OCI-LY1 (cell line): Measurements from ENCODE around the gene DGKD.

ENCODE experiments used
- H2AFZ ChIP-seq: fragments of 200-600 bp; sonication (generic), shearing (Covaris generic); 2 replicates; pipeline ENCODE4 v1.6.0; 2014; ENCODE audit warnings: antibody characterized with exemption, mild to moderate bottlenecking, low read length
- H3F3A ChIP-seq: fragments of 200-600 bp; sonication (generic), shearing (Covaris generic); 2 replicates; pipeline ENCODE4 v1.6.0; 2014; ENCODE audit warnings: mild to moderate bottlenecking, antibody characterized with exemption, low read length, moderate library complexity; ENCODE audit not compliant: insufficient read depth
- H3K27ac ChIP-seq: fragments of 200-600 bp; sonication (generic); 2 replicates; pipeline ENCODE4 v1.5.1; 2014; ENCODE audit warnings: low read length, mixed run types, mild to moderate bottlenecking, low read depth; ENCODE audit not compliant: poor library complexity, severe bottlenecking
- H3K27me3 ChIP-seq: fragments of 200-600 bp; sonication (generic); 2 replicates; pipeline ENCODE4 v1.6.0; 2014; ENCODE audit warnings: antibody characterized with exemption, mild to moderate bottlenecking, low read length, moderate library complexity; ENCODE audit not compliant: insufficient read depth
- H3K36me3 ChIP-seq: fragments of 200-600 bp; sonication (generic); 2 replicates; pipeline ENCODE4 v1.6.1; 2014; ENCODE audit warnings: mild to moderate bottlenecking, antibody characterized with exemption, low read length, moderate library complexity, mixed read lengths; ENCODE audit not compliant: insufficient read depth
- H3K4me1 ChIP-seq: fragments of 200-600 bp; sonication (generic); 2 replicates; pipeline ENCODE4 v1.5.1; 2014; ENCODE audit warnings: mild to moderate bottlenecking, low read length, moderate library complexity; ENCODE audit not compliant: insufficient read depth, severe bottlenecking
- H3K4me2 ChIP-seq: fragments of 200-600 bp; sonication (generic), shearing (Covaris generic); 2 replicates; pipeline ENCODE4 v1.6.1; 2014; ENCODE audit warnings: low read length
- H3K4me3 ChIP-seq: fragments of 200-600 bp; sonication (generic); 2 replicates; pipeline ENCODE4 v1.5.1; 2014; ENCODE audit warnings: low read length, low read depth, mild to moderate bottlenecking, mixed read lengths; ENCODE audit not compliant: poor library complexity, severe bottlenecking
- H3K79me2 ChIP-seq: fragments of 200-600 bp; shearing (Covaris generic); 2 replicates; pipeline ENCODE4 v1.6.1; 2016; ENCODE audit warnings: mixed run types, low read length, mixed read lengths; ENCODE audit not compliant: insufficient read depth
- H3K9ac ChIP-seq: fragments of 200-600 bp; sonication (generic), shearing (Covaris generic); 2 replicates; pipeline ENCODE4 v1.6.1; 2014; ENCODE audit warnings: mild to moderate bottlenecking, low read length, mixed read lengths
- H3K9me2 ChIP-seq: fragments of 200-600 bp; sonication (generic), shearing (Covaris generic); 2 replicates; pipeline ENCODE4 v1.6.1; 2014; ENCODE audit warnings: low read depth, mild to moderate bottlenecking, low read length, mixed read lengths
- H3K9me3 ChIP-seq: fragments of 200-600 bp; shearing (Covaris generic); 2 replicates; pipeline ENCODE4 v1.6.1; 2014; ENCODE audit warnings: low read length, mixed read lengths
- H4K20me1 ChIP-seq: fragments of 200-600 bp; sonication (generic), shearing (Covaris generic); 2 replicates; pipeline ENCODE4 v1.6.0; 2016; ENCODE audit warnings: mild to moderate bottlenecking, low read length; ENCODE audit not compliant: insufficient read depth
- EZH2 ChIP-seq: fragments of 200-600 bp; sonication (generic), shearing (Covaris generic); IDR thresholded peaks from 2 replicates; pipeline ENCODE4 v1.8.0; 2017; ENCODE audit warnings: borderline replicate concordance, mixed run types, mild to moderate bottlenecking, antibody characterized with exemption, low read length, moderate library complexity, mixed read lengths
- TF ChIP-seq, protein P1 (sequence below): fragments of 200-600 bp; sonication (generic), shearing (Covaris generic); IDR thresholded peaks from 2 replicates; pipeline ENCODE4 v1.5.1; 2017; ENCODE audit warnings: mild to moderate bottlenecking, antibody characterized with exemption, low read length, moderate library complexity, mixed read lengths

Gene DGKD

GRCh38 chr2:233468047-233468740 lies 113.9 kb downstream of the DGKD start:
- no peak overlapping the region for H2AFZ ChIP-seq
- no peaks in the 10 kb centered on the region for H3K27me3 ChIP-seq
- H3K36me3 ChIP-seq, result 0 out of 2 replicates have a peak, but pooled peaks cover under 1% of the 10 kb centered on the region
- H4K20me1 ChIP-seq, result no peaks in the 10 kb centered on the region
- no peaks in the 10 kb centered on the region for H3K9me3 ChIP-seq
- H3K9me2 ChIP-seq, result no peaks in the 10 kb centered on the region
- no peak overlapping the region for H3K4me2 ChIP-seq
- TF ChIP-seq, protein P1, sequence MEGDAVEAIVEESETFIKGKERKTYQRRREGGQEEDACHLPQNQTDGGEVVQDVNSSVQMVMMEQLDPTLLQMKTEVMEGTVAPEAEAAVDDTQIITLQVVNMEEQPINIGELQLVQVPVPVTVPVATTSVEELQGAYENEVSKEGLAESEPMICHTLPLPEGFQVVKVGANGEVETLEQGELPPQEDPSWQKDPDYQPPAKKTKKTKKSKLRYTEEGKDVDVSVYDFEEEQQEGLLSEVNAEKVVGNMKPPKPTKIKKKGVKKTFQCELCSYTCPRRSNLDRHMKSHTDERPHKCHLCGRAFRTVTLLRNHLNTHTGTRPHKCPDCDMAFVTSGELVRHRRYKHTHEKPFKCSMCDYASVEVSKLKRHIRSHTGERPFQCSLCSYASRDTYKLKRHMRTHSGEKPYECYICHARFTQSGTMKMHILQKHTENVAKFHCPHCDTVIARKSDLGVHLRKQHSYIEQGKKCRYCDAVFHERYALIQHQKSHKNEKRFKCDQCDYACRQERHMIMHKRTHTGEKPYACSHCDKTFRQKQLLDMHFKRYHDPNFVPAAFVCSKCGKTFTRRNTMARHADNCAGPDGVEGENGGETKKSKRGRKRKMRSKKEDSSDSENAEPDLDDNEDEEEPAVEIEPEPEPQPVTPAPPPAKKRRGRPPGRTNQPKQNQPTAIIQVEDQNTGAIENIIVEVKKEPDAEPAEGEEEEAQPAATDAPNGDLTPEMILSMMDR, result no peak
- TF ChIP-seq EZH2, result no peak
- peaks cover 10% of the 10 kb centered on the region for H3K4me1 ChIP-seq
- no peaks in the 10 kb centered on the region for H3K79me2 ChIP-seq
- no peaks in the 10 kb centered on the region for H3F3A ChIP-seq
- H3K4me3 ChIP-seq, result no peak overlapping the region
- H3K27ac ChIP-seq, result no peak overlapping the region
- no peak overlapping the region for H3K9ac ChIP-seq

- TF ChIP-seq, protein P1, result no peak
- no peak for TF ChIP-seq EZH2
- peaks cover 10% of the 10 kb centered on the region for H3K4me1 ChIP-seq
- H3K9me3 ChIP-seq, result no peaks in the 10 kb centered on the region
- H3K36me3 ChIP-seq, result no peaks in the 10 kb centered on the region
- no peaks in the 10 kb centered on the region for H4K20me1 ChIP-seq
- no peaks in the 10 kb centered on the region for H3K79me2 ChIP-seq
- no peak overlapping the region for H3K4me3 ChIP-seq
- no peak overlapping the region for H3K4me2 ChIP-seq
- no peaks in the 10 kb centered on the region for H3K27me3 ChIP-seq
- no peak overlapping the region for H3K9ac ChIP-seq
- H2AFZ ChIP-seq, result no peak overlapping the region
- H3K9me2 ChIP-seq, result no peaks in the 10 kb centered on the region
- H3F3A ChIP-seq, result no peaks in the 10 kb centered on the region
- H3K27ac ChIP-seq, result no peak overlapping the region
Observed at GRCh38 chr2:233468741-233469110, 114.4 kb downstream of the DGKD start.

DNA sequence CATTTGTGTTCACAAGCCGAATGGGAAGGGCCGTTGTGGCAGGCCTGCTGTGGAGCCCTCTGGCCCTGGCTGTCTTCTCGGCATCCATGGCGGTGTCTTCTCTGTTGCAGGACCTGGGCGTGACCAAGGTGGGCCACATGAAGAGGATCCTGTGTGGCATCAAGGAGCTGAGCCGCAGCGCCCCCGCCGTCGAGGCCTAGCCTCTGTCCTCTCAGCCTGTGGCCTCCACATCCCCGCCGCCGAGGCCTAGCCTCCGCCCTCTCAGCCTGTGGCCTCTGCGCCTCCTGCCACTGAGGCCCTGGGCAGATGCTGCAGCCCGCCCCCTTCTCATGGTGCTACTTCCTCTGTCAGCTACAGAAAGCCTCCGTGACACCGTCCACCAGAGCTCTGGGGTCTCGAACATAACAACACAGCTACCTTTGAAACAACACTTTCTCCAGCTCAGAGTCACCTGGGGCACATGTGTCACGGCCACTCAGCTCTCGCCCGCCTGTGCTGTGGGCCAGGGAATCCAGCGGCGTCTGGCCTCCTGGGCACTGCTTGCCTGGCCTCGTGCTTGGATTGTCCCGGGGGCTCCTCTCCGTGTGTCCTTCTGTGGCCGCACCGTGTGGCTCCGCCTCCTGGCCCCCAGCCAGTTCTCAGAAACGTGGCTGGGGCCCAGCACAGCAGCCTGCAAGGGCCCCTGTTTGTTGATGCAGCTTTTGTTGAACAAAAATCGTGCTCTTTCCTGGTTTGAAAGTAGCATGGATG lies 115.1 kb downstream of the DGKD start:
- no peaks in the 10 kb centered on the region for H3K79me2 ChIP-seq
- H3K36me3 ChIP-seq, result no peaks in the 10 kb centered on the region
- H3K9me3 ChIP-seq, result no peaks in the 10 kb centered on the region
- H2AFZ ChIP-seq, result no peak overlapping the region
- no peak overlapping the region for H3K4me2 ChIP-seq
- no peaks in the 10 kb centered on the region for H3F3A ChIP-seq
- peaks cover 17% of the 10 kb centered on the region for H3K4me1 ChIP-seq
- H3K9me2 ChIP-seq, result no peaks in the 10 kb centered on the region
- H3K27me3 ChIP-seq, result no peaks in the 10 kb centered on the region
- H3K4me3 ChIP-seq, result no peak overlapping the region
- no peak overlapping the region for H3K9ac ChIP-seq
- no peak for TF ChIP-seq EZH2
- TF ChIP-seq, protein P1, result no peak
- no peaks in the 10 kb centered on the region for H4K20me1 ChIP-seq
- H3K27ac ChIP-seq, result peak overlapping the region; percentile 16
